MCF 10A (cell line): Measurements from ENCODE around the gene MTMR1. TPM values are rescaled to one million over a fixed set of nuclear protein-coding genes. Genes with fewer than 3 reads are reported as not detected.

ENCODE experiments used
- BruUV-seq: library from RNA; stranded (reverse); fragments of 400-500 nt; replicated peaks from 2 replicates; lab custom pipeline; 2021; lab: Mats Ljungman, UMichigan
- CTCF ChIA-PET: fragments of 300-600 bp; sonication (Branson Sonifier 250); formaldehyde crosslinking; extraction: SDS; loops from one replicate; lab custom pipeline; 2021; ENCODE audit warnings: antibody characterized with exemption, inconsistent platforms; lab: Yijun Ruan, JAX
- POLR2A ChIA-PET: fragments of 300-600, 350-650 bp; sonication (Branson Sonifier 250); formaldehyde crosslinking; extraction: SDS; loops from one replicate; lab custom pipeline; 2020; ENCODE audit warnings: antibody characterized with exemption, inconsistent platforms; lab: Yijun Ruan, JAX
- DNase-seq: peaks from one replicate; pipeline ENCODE4 v3.0.0-alpha.2; 2018; ENCODE audit not compliant: unreplicated experiment
- H3K27ac Mint-ChIP-seq: one replicate; pipeline ENCODE4 v1.8.0; 2022; ENCODE audit warnings: mild to moderate bottlenecking, low read depth, mixed read lengths; ENCODE audit not compliant: unreplicated experiment
- H3K27me3 Mint-ChIP-seq: one replicate; pipeline ENCODE4 v1.8.0; 2022; ENCODE audit warnings: mixed read lengths; ENCODE audit not compliant: insufficient read depth, unreplicated experiment
- H3K36me3 Mint-ChIP-seq: one replicate; pipeline ENCODE4 v1.8.0; 2022; ENCODE audit warnings: mild to moderate bottlenecking, moderate library complexity, mixed read lengths; ENCODE audit not compliant: insufficient read depth, unreplicated experiment
- H3K4me1 Mint-ChIP-seq: one replicate; pipeline ENCODE4 v1.8.0; 2022; ENCODE audit warnings: mixed read lengths; ENCODE audit not compliant: insufficient read depth, unreplicated experiment
- H3K4me3 Mint-ChIP-seq: one replicate; pipeline ENCODE4 v1.8.0; 2022; ENCODE audit warnings: mild to moderate bottlenecking, moderate library complexity, mixed read lengths; ENCODE audit not compliant: unreplicated experiment
- H3K9me3 Mint-ChIP-seq: one replicate; pipeline ENCODE4 v1.8.0; 2022; ENCODE audit warnings: mixed read lengths; ENCODE audit not compliant: unreplicated experiment
- CTCF ChIP-seq: fragments of 200-600 bp; IDR thresholded peaks from one replicate; pipeline ENCODE4 v1.8.0; 2022; ENCODE audit warnings: antibody characterized with exemption, mild to moderate bottlenecking; ENCODE audit not compliant: unreplicated experiment
- intact Hi-C: fragments of 100-400 bp; cut with micrococcal nuclease; formaldehyde crosslinking; loops from 2 replicates; pipeline ENCODE4 v1.14.1; 2022
- total RNA-seq: library from RNA; stranded (reverse); gene quantifications from 2 replicates; pipeline ENCODE4 v1.2.3, GENCODE V29; 2022

The MTMR1 gene
- total RNA-seq, 1 experiment from 2014 or later, result 24.7 TPM

- CTCF ChIA-PET, result interaction anchor here (0.6 to 1.9 kb wide), 11 partner anchors 9 to 740 kb away, joined by 3 to 9 read pairs (median 3); no protein-coding TSS in a partner anchor
- no TSS peak for BruUV-seq
Measured at GRCh38 chrX:150680974-150681373, 12.2 kb upstream of the MTMR1 start.

GRCh38 chrX:150683112-150683511, 10.1 kb upstream of the MTMR1 start:
- H3K4me1 Mint-ChIP-seq, result no peaks in the 10 kb centered on the region
- TF ChIP-seq CTCF, result no peak
- no TSS peak for BruUV-seq
- intact Hi-C loops, result loop anchor here (1.0 kb wide), 1 partner anchor 33 kb away; no protein-coding TSS in a partner anchor
- ChIA-PET CTCF (interaction anchor here (0.6 to 2.1 kb wide), 17 partner anchors 7 to 734 kb away, joined by 3 to 13 read pairs (median 6); partner anchors contain the start of gene MTMR1), POLR2A (no interaction called here)
- H3K4me3 Mint-ChIP-seq, result no peak overlapping the region
- no peak overlapping the region for H3K27ac Mint-ChIP-seq
- H3K27me3 Mint-ChIP-seq, result peaks cover 15% of the 10 kb centered on the region
- H3K9me3 Mint-ChIP-seq, result peaks cover 3% of the 10 kb centered on the region
- H3K36me3 Mint-ChIP-seq, result no peaks in the 10 kb centered on the region
- DNase-seq, result no peak

More at GRCh38 chrX:150680974-150681373, 12.2 kb upstream of the MTMR1 start:
- Mint-ChIP-seq H3K9me3 (peaks cover 11% of the 10 kb centered on the region), H3K4me3 (no peak overlapping the region), H3K27ac (no peak overlapping the region), H3K27me3 (peaks cover 17% of the 10 kb centered on the region), H3K36me3 (no peaks in the 10 kb centered on the region), H3K4me1 (no peaks in the 10 kb centered on the region)
- DNase-seq, result peak; percentile 59
- POLR2A ChIA-PET, result interaction anchor here (0.7 to 1.0 kb wide), 2 partner anchors 17 to 51 kb away, joined by 3 read pairs; no protein-coding TSS in a partner anchor
- intact Hi-C loops, result loop anchor here (1.0 kb wide), 3 partner anchors 137 to 731 kb away; no protein-coding TSS in a partner anchor
- TF ChIP-seq CTCF, result peak; percentile 70

DNA sequence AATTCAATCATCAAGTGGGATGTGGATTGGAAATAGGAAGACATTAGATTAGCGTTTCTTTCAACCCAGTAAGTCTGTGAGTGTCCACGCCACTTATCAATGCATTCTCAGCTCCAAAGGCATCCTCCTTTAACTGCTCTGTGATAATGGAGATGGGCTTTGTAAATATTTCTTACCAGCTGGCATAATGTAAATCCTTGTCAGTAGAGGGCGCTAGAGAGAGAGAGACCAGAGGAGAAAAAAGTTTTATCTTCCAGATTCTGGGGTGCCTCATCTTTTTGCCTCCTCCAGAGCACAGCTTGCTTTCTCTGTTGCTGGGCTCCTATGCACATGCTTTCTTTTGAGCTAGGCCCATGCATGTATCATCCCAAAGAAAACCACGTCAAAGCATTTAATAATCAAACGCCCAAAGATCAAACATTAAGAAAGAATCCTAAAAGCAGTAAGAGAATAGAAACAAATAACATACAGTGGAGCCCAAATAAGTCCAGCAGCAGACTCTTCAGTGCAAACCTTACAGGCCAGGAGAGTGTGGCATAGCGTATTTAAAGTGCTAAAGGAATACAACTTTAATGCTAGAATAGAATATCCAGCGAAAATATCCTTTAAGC, 9.6 kb upstream of the MTMR1 start:
- no peaks in the 10 kb centered on the region for H3K4me1 Mint-ChIP-seq
- POLR2A ChIA-PET, result interaction anchor here (0.6 to 1.0 kb wide), 3 partner anchors 9 to 746 kb away, joined by 3 to 6 read pairs (median 3); no protein-coding TSS in a partner anchor
- H3K36me3 Mint-ChIP-seq, result no peaks in the 10 kb centered on the region
- peak; percentile 54 for TF ChIP-seq CTCF
- peak; percentile 71 for DNase-seq
- no peak overlapping the region for H3K27ac Mint-ChIP-seq
- CTCF ChIA-PET, result interaction anchor here (0.6 to 2.1 kb wide), 19 partner anchors 8 to 1540 kb away, joined by 3 to 13 read pairs (median 5); partner anchors contain the start of gene MTMR1
- intact Hi-C loops, result loop anchor here (1.0 kb wide), 1 partner anchor 33 kb away; no protein-coding TSS in a partner anchor
- BruUV-seq, result no TSS peak
- no peak overlapping the region for H3K4me3 Mint-ChIP-seq
- H3K9me3 Mint-ChIP-seq, result peaks cover 8% of the 10 kb centered on the region
- H3K27me3 Mint-ChIP-seq, result peaks cover 10% of the 10 kb centered on the region

DNA sequence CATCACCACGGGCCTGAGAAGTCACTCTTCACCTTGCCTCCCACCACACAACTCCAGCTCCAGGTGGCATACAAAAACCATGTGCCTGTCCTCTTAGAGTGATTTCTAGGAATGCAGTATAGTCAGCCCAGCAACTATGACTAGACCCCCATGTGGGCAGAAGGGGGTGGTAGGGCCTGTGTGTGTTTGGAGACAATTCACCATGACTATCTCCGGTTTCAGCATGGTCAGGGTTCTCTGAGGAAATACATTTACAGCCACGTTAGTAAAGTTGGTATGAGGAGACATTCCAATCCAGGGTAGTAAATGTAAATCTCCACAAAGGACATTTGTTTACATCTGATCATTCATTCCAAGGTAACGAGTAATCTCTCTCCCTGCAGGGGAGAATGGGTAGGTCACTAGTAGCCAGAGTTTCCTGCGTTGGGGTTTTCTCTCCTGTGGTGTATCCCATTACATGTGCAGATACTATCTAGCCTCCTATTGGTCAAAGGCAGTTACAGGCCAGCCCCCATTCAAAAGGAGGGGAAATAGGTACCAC, 4.2 kb upstream of the MTMR1 start:
- ChIA-PET CTCF (interaction anchor here (0.7 to 1.4 kb wide), 5 partner anchors 9 to 176 kb away, joined by 3 to 5 read pairs (median 3); no protein-coding TSS in a partner anchor), POLR2A (interaction anchor here (0.7 kb wide), 1 partner anchor 626 kb away, joined by 3 read pairs; no protein-coding TSS in a partner anchor)
- peak; percentile 71 for DNase-seq
- Mint-ChIP-seq H3K27ac (peak overlapping the region; percentile 5), H3K27me3 (no peaks in the 10 kb centered on the region), H3K4me3 (no peak overlapping the region), H3K4me1 (no peaks in the 10 kb centered on the region), H3K9me3 (peaks cover 8% of the 10 kb centered on the region), H3K36me3 (peaks cover 11% of the 10 kb centered on the region)
- BruUV-seq, result no TSS peak
- intact Hi-C loops, result no loop called here
- no peak for TF ChIP-seq CTCF
